ENCODE data around the gene NOL8.
A peak's percentile ranks its signal among the peaks of the same experiment; 100 is the strongest.

NOL8 gene

DNA sequence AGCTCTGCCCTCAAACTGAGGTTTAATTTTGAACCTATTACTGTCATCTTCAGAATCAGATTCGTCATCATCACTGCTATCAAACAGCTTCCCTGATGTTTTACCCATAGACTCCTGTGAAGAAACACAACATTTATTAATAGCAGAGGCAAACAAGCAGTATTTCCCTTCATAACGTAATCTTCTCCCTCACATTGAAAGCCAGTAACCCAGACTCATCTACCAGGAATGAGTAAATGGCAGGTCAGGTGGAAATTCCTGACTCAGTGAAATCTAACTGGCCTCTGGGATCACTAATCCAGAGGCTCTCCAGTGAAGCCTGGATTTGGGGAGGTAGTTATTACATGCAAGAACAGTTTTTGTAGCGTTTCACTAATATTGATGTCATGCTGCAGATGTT lies 14.6 kb downstream of the NOL8 start:
- no peak for DNase-seq

DNA sequence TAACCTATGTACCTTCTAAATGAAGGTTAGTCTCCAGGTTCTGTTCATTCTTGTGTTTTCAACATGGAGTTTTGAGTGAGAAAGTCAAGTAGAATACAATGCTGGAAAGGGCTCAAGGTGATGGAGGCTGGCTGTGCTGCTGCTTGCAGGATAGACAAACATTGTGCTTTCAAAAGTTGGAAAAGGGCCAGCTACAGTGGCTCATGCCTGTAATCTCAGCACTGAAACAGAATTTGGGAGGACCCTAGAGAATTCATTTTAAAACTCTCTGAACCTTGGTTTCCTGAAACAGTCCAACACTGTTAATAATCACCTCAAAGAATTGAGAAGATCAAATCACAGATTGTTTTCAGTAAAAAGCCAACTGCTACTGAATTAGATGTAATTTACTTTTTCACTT lies 16.3 kb downstream of the NOL8 start:
- DNase-seq = no peak

DNA sequence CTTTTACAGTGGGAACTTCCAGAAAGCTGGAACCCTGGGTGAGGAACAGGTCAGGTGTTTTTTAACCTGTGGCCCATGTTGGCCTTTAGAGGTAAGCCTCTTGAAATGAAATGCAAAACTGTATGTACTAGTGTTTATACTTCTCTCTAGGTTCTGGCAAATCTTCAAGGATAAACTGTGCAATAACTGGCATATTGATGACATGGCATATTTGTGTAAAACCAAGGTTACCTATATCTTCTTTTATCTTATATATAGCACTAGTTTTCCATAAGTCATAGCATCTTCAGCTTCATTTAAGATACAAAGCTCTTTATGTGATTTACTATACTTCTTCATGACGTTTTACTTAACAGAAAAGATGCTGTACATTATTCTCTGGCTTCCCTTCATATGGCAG lies 24.2 kb downstream of the NOL8 start:
- no peak for DNase-seq

DNA sequence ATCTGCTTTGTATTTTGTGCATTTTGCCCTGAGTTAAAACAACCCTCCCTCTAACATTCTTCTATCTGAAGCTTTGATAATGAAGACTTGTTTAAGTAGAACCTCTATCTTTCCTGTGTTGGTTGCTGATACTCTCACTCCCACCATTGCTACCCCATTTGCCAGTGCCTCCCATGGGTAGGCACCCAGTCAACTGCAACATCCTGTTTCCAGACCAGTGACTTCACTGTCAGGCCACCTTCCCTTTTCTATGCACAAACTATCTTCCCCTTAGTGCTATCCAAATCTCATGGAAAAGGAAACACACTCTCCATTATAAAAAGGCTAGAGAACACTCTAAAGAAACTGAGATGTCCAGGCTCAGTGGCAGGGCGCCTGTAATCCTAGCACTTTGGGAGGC lies 26.0 kb downstream of the NOL8 start:
- DNase-seq = no peak

DNA sequence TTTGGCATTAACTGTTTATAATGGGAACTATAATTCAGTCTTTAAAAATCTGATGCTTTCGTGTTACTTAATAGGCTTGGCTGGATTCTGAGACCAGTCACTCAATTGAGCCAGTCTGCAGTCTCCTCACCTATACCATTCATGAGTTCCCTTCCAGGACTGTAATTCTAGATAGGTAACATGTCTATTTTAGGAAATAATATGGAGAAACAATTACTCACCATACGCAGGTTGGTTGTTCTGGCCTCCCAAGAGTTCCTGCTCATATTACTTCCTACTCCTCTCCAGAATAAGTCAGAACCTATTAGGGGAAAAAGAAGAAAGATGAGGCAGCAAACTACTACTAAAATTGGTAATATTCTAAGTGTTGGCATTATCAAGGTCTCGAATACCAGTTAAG lies 27.1 kb downstream of the NOL8 start:
- no peak for DNase-seq

DNA sequence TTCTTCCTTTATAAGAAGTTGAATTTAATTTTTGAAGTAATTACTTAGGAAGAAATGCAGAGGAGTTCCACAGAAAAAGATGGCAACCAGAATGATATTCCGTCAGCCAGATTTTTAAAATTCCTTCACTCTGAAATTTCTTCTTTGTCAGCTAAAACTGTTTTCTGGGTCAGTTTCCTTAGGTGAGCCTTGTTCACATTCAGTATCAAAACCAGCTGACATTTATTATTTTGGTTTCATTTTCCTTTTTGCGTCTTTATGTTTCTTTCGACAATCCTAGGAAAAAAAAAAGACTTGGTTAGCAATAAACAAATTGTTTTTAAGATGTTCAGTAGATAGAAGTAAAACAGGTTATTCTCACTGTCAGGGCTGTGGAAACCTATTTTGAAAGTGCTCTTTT lies 27.5 kb downstream of the NOL8 start:
- no peak for DNase-seq

DNA sequence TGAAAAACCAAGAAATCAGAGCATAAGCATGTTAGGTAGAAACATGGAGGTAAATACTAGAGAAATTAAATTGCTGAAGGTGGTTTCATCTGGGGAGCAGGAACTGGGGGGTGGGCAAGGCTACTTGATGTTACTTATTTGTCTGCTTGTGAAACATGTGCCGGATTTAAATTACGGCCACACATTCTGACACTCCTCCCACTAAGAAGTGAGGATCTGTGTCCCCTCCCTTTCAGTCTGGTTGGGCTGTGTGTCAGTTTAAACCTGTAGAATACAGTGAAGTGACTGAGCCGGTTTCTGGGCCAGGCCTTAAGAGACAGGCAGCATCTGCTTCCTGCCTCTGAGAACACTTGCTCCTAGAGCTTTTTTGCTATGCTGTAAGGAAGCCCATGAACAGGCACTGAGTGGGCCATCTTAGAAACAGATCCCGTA lies 29.3 kb downstream of the NOL8 start:
- DNase-seq = no peak

DNA sequence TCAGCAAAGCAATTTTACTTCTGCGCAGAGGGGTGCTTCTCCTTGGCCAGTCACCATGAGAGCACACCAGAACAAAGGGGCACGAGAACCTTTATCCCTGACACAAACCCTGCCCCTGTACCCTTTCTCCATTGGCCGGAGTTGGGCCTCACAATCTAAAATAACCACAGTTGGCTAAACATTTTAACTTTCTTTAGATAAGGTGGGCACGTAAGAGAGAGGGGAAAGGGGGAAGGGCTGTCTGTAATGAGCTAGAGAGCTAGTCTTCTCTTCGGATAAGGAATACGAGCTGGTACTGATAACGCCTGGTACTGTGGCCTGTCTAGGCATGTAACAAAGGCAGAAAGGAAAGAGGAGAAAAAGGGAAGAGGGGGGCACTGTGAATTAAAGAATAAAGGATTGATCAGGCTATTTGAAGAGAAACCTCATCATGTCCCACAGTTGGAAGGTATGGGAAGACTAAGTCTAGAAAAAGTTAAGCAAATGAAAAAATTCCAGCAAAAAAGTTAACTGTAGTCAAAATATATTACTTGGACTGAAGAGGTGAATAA lies 29.8 kb downstream of the NOL8 start:
- no peak for DNase-seq

DNA sequence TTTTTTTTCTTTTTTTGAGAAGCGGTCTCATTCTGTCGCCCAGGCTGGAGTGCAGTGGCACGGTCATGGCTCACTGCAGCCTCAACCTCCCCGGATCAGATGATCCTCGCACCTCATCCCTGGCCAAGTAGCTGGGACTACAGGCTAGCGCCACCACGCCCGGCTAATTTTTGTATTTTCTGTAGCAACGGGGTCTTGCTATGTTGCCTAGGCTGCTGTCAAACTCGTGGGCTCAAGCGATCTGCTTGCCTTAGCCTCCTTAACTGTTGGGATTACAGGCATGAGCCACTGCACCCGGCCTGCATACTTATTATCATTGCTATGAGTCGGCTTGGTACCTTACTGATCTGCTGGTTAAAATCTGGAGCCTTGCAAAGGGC lies 30.9 kb downstream of the NOL8 start:
- DNase-seq = no peak

DNA sequence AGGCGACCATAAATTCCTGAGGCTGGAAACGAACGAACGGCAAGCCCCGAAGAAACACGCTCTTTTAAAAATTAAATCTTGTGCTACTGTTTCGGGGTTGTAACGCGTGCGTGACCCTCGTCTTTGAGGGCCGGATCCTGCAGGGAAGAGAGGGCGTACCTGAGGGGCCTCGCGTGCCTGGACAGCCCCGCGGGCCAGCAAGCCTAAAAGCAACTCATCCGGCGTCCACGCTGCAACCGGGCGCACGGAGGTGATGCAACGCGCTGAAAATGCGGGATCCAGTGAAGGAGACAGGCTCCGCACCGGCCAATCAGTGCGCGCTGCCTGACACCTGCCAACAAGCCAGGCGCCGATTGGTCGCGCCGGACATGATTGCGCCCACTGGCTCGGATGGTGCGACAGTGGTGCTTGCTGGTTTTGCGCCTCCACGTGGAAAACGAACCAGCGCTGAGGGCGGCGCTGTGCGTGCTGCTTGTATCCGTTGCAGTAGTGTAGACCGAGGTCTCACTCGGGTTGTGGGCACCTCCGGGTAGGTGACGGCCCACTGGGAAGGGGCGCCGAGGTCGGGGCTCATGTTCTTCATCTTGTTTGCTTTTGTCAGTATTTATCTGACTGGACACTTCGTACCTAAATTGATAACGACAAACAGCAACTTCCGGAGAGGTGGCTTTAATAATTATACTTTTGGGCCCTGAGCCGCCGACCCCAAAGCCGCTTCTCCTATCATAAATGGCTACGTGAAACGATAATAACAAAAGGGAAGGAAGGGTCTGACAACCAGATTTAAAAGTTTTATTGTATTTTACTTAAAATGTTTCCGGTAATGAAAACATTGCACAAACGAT lies 31.5 kb downstream of the NOL8 start, which contains the start of gene IARS1:
TSS of gene IARS1 (minus strand) at position 246 of the 845 bp plus-strand sequence. CDS start 4,278 bp downstream, outside the sequence.
- peak; percentile 83 for DNase-seq

DNA sequence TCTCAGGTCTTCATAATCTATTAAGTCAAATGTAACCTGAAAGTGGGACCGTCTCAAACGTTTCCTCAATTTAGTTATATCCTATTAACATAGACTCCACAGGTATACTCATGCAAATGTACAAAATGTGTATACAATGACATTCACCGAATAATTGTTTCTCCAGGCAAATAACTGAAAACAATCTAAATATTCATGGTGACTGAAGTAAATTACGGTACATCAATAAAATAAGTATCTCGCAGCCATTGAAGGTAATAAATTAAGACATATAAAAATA lies 32.1 kb downstream of the NOL8 start:
- DNase-seq = no peak

DNA sequence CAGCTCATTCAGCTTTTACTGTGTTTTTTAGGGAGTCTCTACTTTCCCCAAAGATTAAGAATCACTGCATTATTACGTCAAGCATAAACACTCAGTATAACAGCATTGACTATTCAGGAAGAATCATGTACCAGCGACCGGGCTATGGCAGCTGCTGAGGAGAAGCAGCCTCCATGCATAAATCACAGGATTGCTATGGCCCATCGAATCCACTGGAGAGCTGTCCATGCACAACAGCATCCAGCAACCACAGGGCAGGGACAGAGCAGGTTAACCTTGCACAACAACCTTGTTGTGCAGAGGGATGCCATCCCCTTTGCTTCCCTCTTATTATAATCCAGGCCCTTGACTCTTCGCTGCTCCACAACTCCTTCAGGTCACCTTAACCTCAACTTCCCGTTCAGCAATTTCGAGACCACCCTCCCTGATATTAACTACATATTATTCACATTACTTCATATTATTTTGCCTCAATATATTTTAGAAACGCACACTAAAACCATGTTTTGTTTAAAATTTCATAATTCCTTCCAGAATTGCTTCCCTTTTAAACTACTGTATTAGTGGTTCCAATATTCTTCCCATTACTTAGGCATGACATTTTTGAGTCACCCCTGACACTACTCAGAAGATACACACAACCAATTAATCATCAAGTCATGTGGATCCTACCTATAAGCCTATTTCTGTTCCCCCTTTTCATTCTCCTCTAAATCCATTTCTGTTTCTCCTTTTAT lies 32.6 kb downstream of the NOL8 start:
- DNase-seq = no peak

DNA sequence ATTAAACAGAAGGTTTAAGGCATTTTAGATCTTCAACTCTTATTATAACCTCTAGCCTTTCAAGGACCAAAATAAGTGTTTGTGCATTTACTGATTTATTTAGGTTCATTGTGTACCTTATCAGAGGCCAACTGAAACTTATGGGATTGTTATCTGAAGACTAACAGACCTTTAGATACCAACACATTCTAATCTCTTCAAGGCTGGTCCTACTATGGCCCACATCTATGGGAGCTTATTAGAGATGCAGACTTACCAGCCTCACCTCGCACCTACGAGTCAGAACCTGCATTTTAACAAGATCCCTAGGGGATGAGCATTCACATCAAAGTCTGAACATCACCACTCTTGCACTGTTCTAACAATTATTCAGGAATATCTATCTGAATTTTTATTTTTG lies 33.6 kb downstream of the NOL8 start:
- no peak for DNase-seq

DNA sequence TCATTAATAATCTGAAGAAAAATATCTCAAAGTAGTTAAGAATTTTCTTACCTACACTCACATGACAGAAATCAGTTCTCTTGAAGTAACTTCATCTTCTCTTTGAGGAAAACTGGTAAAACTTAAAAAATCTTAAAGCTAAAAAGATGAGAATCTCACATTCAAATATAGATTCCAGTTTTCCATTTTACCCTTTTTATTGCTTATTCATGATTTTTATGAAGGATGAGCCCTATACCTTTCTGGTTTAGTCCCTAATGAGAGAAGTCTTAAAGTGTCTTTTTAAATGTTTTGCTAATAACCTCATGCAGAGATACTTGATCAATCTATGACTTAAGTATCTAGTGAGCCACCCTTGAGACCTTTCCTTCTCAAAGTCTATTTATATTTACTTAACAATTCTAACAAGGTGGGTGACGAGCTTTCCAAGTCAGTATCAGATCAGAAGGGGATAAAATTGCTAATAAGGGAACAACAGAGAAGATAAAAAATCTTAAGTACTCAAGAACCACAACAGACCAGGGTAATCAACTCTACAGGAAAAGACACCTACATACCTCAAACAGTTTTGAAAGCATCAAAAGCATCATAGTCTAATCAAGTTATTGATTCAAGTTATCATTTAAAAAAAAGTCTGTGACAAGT lies 34.2 kb downstream of the NOL8 start:
- no peak for DNase-seq

DNA sequence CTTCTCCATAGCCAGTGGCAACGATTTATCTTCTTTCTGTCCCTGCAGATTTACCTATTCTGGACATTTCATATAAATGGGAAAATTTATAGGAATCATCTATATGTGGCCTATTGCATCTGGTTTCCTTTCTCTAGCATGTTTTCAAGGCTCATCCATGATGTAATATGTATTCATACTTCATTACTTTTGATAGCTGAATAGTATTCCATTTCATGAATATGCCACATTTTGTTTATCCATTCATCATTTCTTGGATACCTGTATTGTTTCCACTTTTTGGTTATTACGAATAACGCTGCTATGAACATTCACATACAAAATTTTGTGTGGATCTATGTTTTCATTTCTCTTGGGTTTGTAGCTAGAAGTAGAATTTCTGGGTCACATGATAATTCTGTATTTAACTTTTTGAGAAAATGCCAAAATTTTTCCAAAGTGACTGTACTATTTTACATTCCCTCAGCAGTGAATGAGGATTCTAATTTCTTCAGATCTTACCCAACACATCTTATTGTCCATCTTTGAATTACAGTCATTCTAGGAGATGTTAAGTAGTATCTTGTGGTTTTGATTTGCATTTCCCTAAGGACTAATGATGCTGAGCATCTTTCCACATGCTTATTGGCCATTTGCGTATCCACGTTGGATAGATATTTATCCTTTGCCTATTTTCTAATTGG lies 35.3 kb downstream of the NOL8 start:
- DNase-seq = no peak

DNA sequence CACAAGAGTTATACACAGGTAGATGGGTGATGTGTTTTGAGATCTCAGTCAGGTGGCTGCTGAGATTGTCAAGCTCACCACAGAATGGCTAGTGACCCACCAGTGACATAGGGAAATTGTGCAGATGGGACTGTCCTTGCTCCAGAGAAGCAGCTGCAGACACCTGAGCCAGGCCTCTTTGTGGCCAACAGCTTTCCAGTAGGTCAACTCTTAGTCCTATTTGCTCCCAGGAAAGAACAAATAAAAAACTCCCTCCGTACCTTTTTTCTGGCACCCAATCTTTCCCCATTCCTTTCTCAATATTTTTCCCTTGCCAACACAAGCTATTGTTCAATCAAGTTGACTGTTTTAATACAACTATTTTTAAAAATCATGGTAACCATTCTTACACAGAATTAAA lies 45.8 kb downstream of the NOL8 start:
- DNase-seq = no peak

DNA sequence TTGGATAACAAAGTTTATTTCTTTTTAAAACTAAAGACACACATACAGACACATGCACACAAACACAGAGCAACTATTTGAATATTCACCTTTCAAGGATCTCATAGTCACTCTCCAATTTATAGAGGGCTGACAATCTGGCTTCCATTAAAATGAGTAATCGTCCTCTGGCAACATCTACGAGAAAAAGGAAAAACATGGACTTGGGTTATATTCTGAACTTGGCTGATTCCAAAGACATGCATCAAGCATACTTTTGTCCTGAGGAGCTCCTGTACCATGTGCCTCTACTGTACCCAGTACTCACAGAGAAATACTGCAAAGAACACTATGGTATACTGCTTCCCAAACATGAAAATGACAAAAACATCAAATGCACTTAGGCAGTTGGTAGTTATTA lies 47.0 kb downstream of the NOL8 start:
- DNase-seq = no peak

DNA sequence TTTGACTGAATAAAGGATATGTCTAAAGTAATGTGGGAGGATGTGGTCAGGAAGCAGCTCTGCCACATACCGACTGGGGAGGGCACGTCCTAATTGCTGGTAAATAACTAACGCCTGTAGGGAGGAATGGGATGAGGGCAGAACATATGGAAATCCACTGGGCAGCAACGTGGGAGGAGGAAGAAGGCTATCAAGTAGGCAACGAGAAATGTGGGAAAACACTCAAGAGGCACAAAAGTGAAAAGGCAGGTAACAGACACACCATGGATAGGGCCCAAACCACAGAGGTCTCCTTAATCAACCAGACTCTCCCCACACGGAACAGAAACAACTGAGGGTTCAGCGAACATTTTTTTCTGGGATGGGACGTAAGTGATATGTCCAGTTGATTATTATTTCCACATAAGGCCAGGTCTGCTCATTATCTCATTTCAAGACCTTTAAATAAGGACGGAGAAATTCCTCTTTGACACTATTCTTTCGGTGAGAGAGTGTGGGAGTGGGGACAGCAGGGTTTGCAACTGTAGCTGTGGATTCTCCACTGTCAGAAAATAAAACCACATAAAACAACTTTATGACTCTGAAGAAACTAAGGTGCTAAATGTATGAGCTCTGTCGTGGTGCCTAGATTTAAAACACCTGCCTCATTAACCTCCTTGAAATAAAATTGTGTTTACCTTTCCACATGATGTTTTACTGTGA lies 48.7 kb downstream of the NOL8 start:
- no peak for DNase-seq

DNA sequence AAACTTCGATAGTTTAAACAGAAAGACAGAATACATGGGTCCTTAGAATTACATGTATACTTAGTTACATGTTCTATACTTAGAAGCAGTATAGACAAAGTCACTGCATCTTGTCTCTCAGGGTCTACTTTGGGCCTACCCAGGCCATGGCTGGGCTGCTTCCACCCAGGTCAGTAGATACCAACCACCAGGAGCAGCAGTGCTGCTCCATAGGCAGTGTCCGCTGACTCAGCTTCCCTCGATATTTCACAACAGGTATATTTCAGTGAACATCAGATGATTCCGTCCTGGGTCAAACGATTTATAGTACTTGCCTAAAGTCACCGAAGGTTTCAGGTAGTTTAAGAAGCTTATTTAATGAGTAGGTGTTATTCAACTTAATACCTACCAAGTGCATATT lies 49.6 kb downstream of the NOL8 start:
- no peak for DNase-seq

DNA sequence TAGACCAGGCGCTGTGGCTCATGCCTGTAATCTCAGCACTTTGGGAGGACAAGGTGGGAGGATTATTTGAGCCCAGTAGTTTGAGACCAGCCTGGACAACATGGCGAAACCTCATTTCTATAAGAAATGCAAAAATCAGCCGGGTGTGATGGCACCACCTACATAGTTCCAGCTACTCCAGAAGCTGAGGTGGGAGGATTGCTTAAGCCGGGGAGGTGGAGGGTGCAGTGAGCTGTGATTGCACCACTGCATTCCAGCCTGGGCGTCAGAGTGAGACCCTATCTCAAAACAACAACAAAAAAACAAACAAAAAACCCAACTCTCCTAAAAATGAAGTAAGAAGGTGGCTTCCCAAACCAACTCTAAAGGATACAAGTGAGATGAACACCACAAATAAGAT lies 54.6 kb downstream of the NOL8 start:
- DNase-seq = no peak

DNA sequence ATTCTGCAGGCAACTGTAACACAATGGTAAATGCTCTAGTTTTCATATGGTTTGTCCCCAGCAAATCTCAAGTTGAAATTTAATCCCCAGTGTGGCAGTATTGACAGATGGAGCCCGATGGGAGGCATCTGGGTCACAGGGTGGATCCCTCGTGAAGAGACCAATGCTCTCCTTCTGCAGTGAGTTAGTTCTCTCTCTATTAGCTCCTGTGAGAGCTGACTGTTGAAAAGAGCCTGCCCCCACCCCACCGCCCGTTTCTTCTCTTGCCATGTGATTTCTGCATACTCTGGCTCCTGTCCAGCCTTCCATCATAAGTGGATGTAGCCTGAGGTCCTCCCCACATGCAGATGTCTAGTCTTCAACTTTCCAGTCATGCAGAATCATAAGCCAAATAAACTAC lies 58.7 kb downstream of the NOL8 start:
- DNase-seq = no peak

DNA sequence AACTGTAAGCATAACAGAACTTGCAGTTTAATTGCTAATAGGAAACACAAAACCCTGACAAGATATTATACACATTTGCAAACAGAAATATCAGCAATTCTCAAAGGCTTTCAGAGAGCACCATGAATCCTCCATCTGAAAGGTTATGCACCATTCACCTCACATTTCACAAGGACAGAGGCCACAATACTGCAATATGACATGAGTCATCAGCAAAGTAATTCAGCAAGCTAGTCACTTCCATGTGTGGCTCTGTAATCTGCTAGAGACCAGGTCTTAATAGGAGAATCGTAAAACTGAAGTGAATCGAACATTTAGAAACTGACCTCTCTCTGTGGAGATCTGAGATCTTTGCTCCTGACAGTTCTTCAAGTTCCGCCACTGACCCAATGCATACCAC lies 60.0 kb downstream of the NOL8 start:
- no peak for DNase-seq

DNA sequence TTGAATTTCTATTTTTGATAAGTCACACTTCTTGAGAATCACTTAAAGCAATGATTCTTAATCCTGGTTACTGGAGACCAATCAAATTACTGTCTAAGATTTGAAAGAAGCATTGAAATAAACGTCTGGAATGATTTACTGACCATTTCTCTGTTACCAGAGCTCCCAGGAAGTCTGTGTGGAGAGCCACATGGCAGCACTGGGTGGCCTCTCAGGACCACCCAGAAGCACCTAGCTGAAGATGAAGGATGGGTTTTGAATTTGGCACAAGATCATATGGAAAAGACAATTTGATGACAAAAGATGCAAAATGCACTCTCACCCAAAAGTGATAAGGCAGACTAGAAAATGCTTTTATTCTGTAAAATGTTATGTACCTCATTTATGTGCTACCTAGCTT lies 62.0 kb downstream of the NOL8 start:
- no peak for DNase-seq
